PC-9 (cell line): ENCODE results near the gene C3orf33. TPM values are rescaled to one million over a fixed set of nuclear protein-coding genes. Genes with fewer than 3 reads are reported as not detected.
A peak's percentile ranks its signal among the peaks of the same experiment; 100 is the strongest.

Experiments used
- Bru-seq: library from RNA; stranded (reverse); fragments of 400-500 nt; gene quantifications from one replicate; lab custom pipeline; 2021; lab: Mats Ljungman, UMichigan
- BruChase-seq, 2 experiments: library from RNA; stranded (reverse); fragments of 400-500 nt; gene quantifications; one replicate each; lab custom pipeline; 2021; lab: Mats Ljungman, UMichigan
- BruUV-seq: library from RNA; stranded (reverse); fragments of 400-500 nt; replicated peaks from 2 replicates; lab custom pipeline; 2021; lab: Mats Ljungman, UMichigan
- CTCF ChIA-PET: fragments of 300-600 bp; sonication (Branson Sonifier 250); formaldehyde crosslinking; loops from one replicate; lab custom pipeline; 2022; ENCODE audit warnings: antibody characterized with exemption; lab: Charles Lee
- POLR2A ChIA-PET: fragments of 300-600 bp; sonication (Branson Sonifier 250); formaldehyde crosslinking; loops from one replicate; lab custom pipeline; 2022; ENCODE audit warnings: antibody characterized with exemption; ENCODE audit not compliant: unreplicated experiment; lab: Charles Lee
- DNase-seq, 2 experiments: peaks; one replicate each; pipeline versions ENCODE4 v3.0.0 to v3.0.0-alpha.2; 2015 to 2022; ENCODE audit warnings: mixed read lengths in 1 of 2
- H2AFZ ChIP-seq: fragments of 200-600 bp; sonication (generic); 2 replicates; pipeline ENCODE4 v1.8.1; 2017; ENCODE audit warnings: antibody characterized with exemption
- H3F3A ChIP-seq: fragments of 200-600 bp; sonication (generic); 2 replicates; pipeline ENCODE4 v1.8.1; 2017; ENCODE audit warnings: antibody characterized with exemption, mild to moderate bottlenecking, low read depth; ENCODE audit not compliant: insufficient read depth
- H3K27ac ChIP-seq: fragments of 200-600 bp; sonication (generic); 2 replicates; pipeline ENCODE4 v1.6.1; 2016; ENCODE audit warnings: mixed run types
- H3K27me3 ChIP-seq: fragments of 200-600 bp; sonication (generic); 2 replicates; pipeline ENCODE4 v1.6.1; 2016; ENCODE audit warnings: low read depth, mixed run types; ENCODE audit not compliant: insufficient read depth
- H3K36me3 ChIP-seq: fragments of 200-600 bp; sonication (generic); 2 replicates; pipeline ENCODE4 v1.6.1; 2016; ENCODE audit warnings: low read depth, mixed run types
- H3K4me1 ChIP-seq: fragments of 200-600 bp; sonication (generic); replicated peaks from 2 replicates; pipeline ENCODE4 v1.6.1; 2016; ENCODE audit warnings: mixed run types; ENCODE audit not compliant: insufficient read depth
- H3K4me2 ChIP-seq: fragments of 200-600 bp; sonication (generic); 2 replicates; pipeline ENCODE4 v1.6.1; 2017; ENCODE audit warnings: mixed run types
- H3K4me3 ChIP-seq: fragments of 200-600 bp; sonication (generic); 2 replicates; pipeline ENCODE4 v1.6.1; 2016; ENCODE audit warnings: mixed run types
- H3K79me2 ChIP-seq: fragments of 200-600 bp; sonication (generic); 2 replicates; pipeline ENCODE4 v1.6.1; 2017; ENCODE audit warnings: low read depth, mixed run types
- H3K9me2 ChIP-seq: fragments of 200-600 bp; sonication (generic); 2 replicates; pipeline ENCODE4 v1.8.1; 2017; ENCODE audit warnings: mild to moderate bottlenecking; ENCODE audit not compliant: insufficient read depth
- H3K9me3 ChIP-seq: fragments of 200-600 bp; sonication (generic); 2 replicates; pipeline ENCODE4 v1.8.1; 2016; ENCODE audit warnings: low read depth; ENCODE audit not compliant: insufficient read depth
- H4K20me1 ChIP-seq: fragments of 200-600 bp; sonication (generic); 2 replicates; pipeline ENCODE4 v1.8.1; 2017; ENCODE audit not compliant: insufficient read depth
- EZH2 ChIP-seq: fragments of 200-600 bp; sonication (generic); IDR thresholded peaks from 2 replicates; pipeline ENCODE4 v1.8.0; 2017; ENCODE audit warnings: antibody characterized with exemption, low read depth
- intact Hi-C: fragments of 100-400 bp; cut with micrococcal nuclease; formaldehyde crosslinking; loops from one replicate; pipeline ENCODE4 v1.10.0; 2022; ENCODE audit not compliant: unreplicated experiment
- long read RNA-seq: library from polyadenylated mRNA; stranded (forward); transcript quantifications from one replicate; pipeline ENCODE4 v2.0.0, GENCODE V29; 2022
- total RNA-seq: library from RNA; stranded (reverse); gene quantifications from 2 replicates; pipeline ENCODE4 v1.2.3, GENCODE V29; 2021
- TF ChIP-seq, protein P1 (sequence below): fragments of 200-600 bp; sonication (generic); conservative IDR thresholded peaks from 2 replicates; pipeline ENCODE4 v1.6.1; 2017; ENCODE audit warnings: mixed run types, antibody characterized with exemption, mild to moderate bottlenecking, moderate library complexity

C3orf33 gene, protein sequence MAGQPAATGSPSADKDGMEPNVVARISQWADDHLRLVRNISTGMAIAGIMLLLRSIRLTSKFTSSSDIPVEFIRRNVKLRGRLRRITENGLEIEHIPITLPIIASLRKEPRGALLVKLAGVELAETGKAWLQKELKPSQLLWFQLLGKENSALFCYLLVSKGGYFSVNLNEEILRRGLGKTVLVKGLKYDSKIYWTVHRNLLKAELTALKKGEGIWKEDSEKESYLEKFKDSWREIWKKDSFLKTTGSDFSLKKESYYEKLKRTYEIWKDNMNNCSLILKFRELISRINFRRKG
- total RNA-seq, result 1.1 and 2.3 TPM in 2 replicates
- Bru-seq, nascent RNA, result percentile 37 among the genes with signal in this experiment
- BruChase-seq, experiment 1, labeled RNA remaining after a 2-hour chase, result percentile 59 among the genes with signal in this experiment
- percentile 51 among the genes with signal in this experiment for BruChase-seq, experiment 2, labeled RNA remaining after a 6-hour chase
- long read RNA-seq, partial matches to known transcripts, result 0 of 4 reads
- long read RNA-seq, other reads (novel, unspliced or antisense), result 0 of 4 reads

DNA sequence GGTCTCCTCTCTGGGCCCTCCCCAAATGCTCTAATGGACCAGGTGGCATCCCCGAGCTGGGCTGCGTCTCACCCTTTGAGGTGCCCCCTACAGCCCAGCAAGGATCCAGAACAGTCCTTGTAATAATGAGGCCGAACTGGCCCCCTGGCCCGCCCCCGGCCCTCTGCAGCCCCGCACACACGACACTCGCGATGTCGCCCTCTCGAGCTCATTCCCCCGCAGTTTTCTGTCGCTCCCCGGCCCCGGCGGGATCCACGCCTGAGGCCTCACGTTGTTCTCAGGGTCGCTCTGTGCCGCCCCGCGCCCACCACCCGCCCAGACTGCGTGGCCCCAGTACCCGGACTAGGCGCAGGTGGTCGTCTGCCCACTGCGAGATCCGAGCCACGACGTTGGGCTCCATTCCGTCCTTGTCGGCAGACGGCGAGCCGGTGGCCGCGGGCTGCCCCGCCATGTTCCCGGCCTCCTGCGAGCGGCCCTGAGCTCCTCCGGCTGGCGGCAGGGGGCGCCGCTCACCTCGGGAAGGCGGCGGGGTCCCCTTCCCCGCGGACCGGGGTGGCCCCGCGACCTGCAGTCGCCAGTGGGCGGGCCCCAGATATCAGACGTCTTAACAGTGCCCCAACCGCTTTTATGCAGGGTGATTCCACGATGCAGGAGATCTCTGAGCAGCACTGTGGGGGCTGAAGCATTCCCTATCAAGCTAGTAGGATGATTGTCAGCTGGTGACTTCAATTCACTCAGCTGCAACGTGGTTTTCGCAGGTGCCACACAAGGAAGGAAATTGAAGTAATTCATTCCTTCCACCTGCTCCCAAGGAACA, at the start of gene C3orf33:
Gene C3orf33 (minus strand): TSS at position 477 of the 817 bp plus-strand sequence. CDS start 26 bp downstream, at position 451.
- H3K4me2 ChIP-seq, result peak within 1 kb of the TSS; percentile 85
- H3K79me2 ChIP-seq, result no peaks in the 10 kb centered on the region
- peak within 1 kb of the TSS; percentile 91 for H3K4me3 ChIP-seq
- peaks cover 5% of the 10 kb centered on the region; the same call in 1 of the 2 replicates for H3K4me1 ChIP-seq
- no TSS peak for BruUV-seq
- TF ChIP-seq, protein P1, sequence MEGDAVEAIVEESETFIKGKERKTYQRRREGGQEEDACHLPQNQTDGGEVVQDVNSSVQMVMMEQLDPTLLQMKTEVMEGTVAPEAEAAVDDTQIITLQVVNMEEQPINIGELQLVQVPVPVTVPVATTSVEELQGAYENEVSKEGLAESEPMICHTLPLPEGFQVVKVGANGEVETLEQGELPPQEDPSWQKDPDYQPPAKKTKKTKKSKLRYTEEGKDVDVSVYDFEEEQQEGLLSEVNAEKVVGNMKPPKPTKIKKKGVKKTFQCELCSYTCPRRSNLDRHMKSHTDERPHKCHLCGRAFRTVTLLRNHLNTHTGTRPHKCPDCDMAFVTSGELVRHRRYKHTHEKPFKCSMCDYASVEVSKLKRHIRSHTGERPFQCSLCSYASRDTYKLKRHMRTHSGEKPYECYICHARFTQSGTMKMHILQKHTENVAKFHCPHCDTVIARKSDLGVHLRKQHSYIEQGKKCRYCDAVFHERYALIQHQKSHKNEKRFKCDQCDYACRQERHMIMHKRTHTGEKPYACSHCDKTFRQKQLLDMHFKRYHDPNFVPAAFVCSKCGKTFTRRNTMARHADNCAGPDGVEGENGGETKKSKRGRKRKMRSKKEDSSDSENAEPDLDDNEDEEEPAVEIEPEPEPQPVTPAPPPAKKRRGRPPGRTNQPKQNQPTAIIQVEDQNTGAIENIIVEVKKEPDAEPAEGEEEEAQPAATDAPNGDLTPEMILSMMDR, result peak; percentile 92
- TF ChIP-seq EZH2, result no peak
- intact Hi-C loops, result loop anchor here (2.0 to 10.0 kb wide), 2 partner anchors 49 to 61 kb away; partner anchors contain the start of genes PLCH1 and SLC33A1
- CTCF ChIA-PET, result interaction anchor here (0.5 to 1.7 kb wide), 6 partner anchors 8 to 852 kb away, joined by 3 to 9 read pairs (median 3); partner anchors contain the start of gene SLC33A1
- H3K27ac ChIP-seq, result no peak within 1 kb of the TSS
- peaks cover 9% of the 10 kb centered on the region; the same call in 1 of the 2 replicates for H3F3A ChIP-seq
- no peaks in the 10 kb centered on the region for H3K36me3 ChIP-seq
- no peaks in the 10 kb centered on the region for H4K20me1 ChIP-seq
- peak; percentile 64 to 79 for DNase-seq
- H3K9me3 ChIP-seq, result no peaks in the 10 kb centered on the region
- peak within 1 kb of the TSS; percentile 100 for H2AFZ ChIP-seq
- POLR2A ChIA-PET, result no interaction called here
- no peaks in the 10 kb centered on the region for H3K27me3 ChIP-seq
- H3K9me2 ChIP-seq, result no peaks in the 10 kb centered on the region

DNA sequence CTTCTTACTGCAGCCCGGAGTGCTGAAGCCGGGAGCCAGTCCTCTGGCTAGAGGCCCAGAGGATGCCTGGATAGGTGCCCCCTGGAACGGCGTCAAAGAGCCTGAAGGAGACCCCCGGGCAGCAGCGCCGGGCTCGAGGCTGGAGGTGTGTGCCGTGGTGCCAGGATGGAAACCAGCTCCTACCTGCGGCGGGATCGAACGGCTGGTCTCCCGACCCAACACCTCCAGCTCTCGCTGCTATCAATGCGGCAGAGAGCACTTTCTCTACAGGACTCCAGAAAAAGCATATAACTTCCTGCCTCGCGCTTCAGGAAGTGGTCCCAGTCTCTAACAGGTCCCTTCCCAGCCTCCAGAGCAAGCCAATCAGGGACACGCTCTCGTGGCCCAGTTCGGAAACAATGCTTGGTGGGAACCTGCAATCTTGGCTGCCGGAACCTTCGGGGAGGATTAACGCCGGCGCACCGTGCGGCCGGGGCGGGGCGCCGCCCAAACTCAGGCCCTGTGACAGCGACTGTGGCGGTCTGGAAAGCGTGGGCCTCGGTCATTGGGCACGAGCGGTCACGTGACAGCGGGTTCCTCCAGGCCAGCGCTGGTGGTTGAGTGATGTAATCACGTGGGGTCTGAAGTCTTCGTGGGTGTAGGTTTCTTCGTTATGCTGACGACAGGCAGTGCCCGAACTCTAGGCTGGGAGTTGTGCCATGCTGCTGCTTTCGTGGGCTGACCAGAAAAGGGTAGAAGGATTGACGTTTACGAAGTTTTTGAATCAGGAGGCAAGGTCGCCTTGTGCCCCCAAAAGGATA, 48.3 kb upstream of the C3orf33 start, which contains the start of gene SLC33A1:
Gene SLC33A1 (minus strand): TSS at position 287 of the 800 bp plus-strand sequence. CDS start 430 bp downstream, outside the sequence.
- Histone ChIP-seq H3K79me2 (peaks cover 59% of the 10 kb centered on the region), H3K4me1 (peaks cover 33% of the 10 kb centered on the region), H3F3A (peaks cover 19% of the 10 kb centered on the region; the same call in 1 of the 2 replicates), H3K27me3 (no peaks in the 10 kb centered on the region), H3K9me3 (no peaks in the 10 kb centered on the region), H3K4me2 (peak within 1 kb of the TSS; percentile 95), H3K4me3 (peak within 1 kb of the TSS; percentile 84), H3K9me2 (no peaks in the 10 kb centered on the region), H3K36me3 (peaks cover 8% of the 10 kb centered on the region; the same call in 1 of the 2 replicates), H3K27ac (peak within 1 kb of the TSS; percentile 99), H4K20me1 (peaks cover 20% of the 10 kb centered on the region), H2AFZ (peak within 1 kb of the TSS; percentile 91)
- TF ChIP-seq, protein P1, result no peak
- no peak for TF ChIP-seq EZH2
- ChIA-PET POLR2A (interaction anchor here (0.6 kb wide), 1 partner anchor 8 kb away, joined by 9 read pairs; no protein-coding TSS in a partner anchor), CTCF (interaction anchor here (2.4 kb wide), 1 partner anchor 48 kb away, joined by 9 read pairs; the partner anchor contains the start of gene C3orf33)
- BruUV-seq, result no TSS peak
- intact Hi-C loops, result loop anchor here (1.0 to 10.0 kb wide), 4 partner anchors 16 to 460 kb away; partner anchors contain the start of genes C3orf33, GMPS and PLCH1
- DNase-seq, result peak; percentile 99
